WTC11 (cell line): ENCODE results near the gene SOCS6. TPM values are rescaled to one million over a fixed set of nuclear protein-coding genes. Genes with fewer than 3 reads are reported as not detected.

Source experiments
- ATAC-seq: fragments of 200-7000 bp; cut with Tn5 transposase; 2 replicates; pipeline ENCODE4 v1.10.0; 2021; ENCODE audit warnings: mild to moderate bottlenecking, moderate library complexity
- CTCF ChIA-PET: fragments of 300-600 bp; sonication (Branson Sonifier 250); formaldehyde crosslinking; loops from one replicate; lab custom pipeline; 2021; ENCODE audit warnings: antibody characterized with exemption; lab: Charles Lee
- POLR2A ChIA-PET: fragments of 350-600 bp; sonication (Branson Sonifier 250); formaldehyde crosslinking; loops from one replicate; lab custom pipeline; 2021; ENCODE audit warnings: antibody characterized with exemption; lab: Charles Lee
- DNase-seq: peaks from one replicate; pipeline ENCODE4 v3.0.0; 2021; ENCODE audit warnings: low spot score
- H3K27ac Mint-ChIP-seq: 2 replicates; pipeline ENCODE4 v1.8.0; 2021; ENCODE audit warnings: mixed read lengths
- H3K27me3 Mint-ChIP-seq: 2 replicates; pipeline ENCODE4 v1.8.0; 2021; ENCODE audit warnings: low read depth, mild to moderate bottlenecking, moderate library complexity, mixed read lengths
- H3K36me3 Mint-ChIP-seq: 2 replicates; pipeline ENCODE4 v1.8.0; 2021; ENCODE audit warnings: mixed read lengths
- H3K4me1 Mint-ChIP-seq: 2 replicates; pipeline ENCODE4 v1.8.0; 2022; ENCODE audit warnings: mixed read lengths
- H3K4me3 Mint-ChIP-seq: 2 replicates; pipeline ENCODE4 v1.8.0; 2021; ENCODE audit warnings: mild to moderate bottlenecking, moderate library complexity, mixed read lengths
- H3K9me3 Mint-ChIP-seq: 2 replicates; pipeline ENCODE4 v1.8.0; 2021; ENCODE audit warnings: mixed read lengths
- ARID4B ChIP-seq: sonication (generic); formaldehyde crosslinking; IDR thresholded peaks from 2 replicates; pipeline ENCODE4 v1.8.0; 2023; ENCODE audit warnings: missing genetic modification reagents, mild to moderate bottlenecking, borderline replicate concordance
- FOXP4 ChIP-seq: sonication (generic); formaldehyde crosslinking; IDR thresholded peaks from 2 replicates; pipeline ENCODE4 v1.8.0; 2022; ENCODE audit warnings: mild to moderate bottlenecking, missing genetic modification reagents
- HMGA2 ChIP-seq: fragments of 250-450 bp; sonication (Bioruptor Pico); IDR thresholded peaks from 2 replicates; pipeline ENCODE4 v1.4.0; 2021; ENCODE audit warnings: mild to moderate bottlenecking, moderate library complexity
- KAT7 ChIP-seq: sonication (generic); formaldehyde crosslinking; IDR thresholded peaks from 2 replicates; pipeline ENCODE4 v1.8.1; 2023; ENCODE audit warnings: missing genetic modification reagents, mild to moderate bottlenecking, borderline replicate concordance
- MXD4 ChIP-seq: fragments of 250-450 bp; sonication (Bioruptor Pico); IDR thresholded peaks from 2 replicates; pipeline ENCODE4 v1.8.0; 2021; ENCODE audit warnings: mild to moderate bottlenecking, moderate library complexity, borderline replicate concordance
- NFE2L1 ChIP-seq: sonication (generic); formaldehyde crosslinking; IDR thresholded peaks from 2 replicates; pipeline ENCODE4 v1.8.1; 2023; ENCODE audit warnings: missing genetic modification reagents
- PREB ChIP-seq: sonication (generic); formaldehyde crosslinking; IDR thresholded peaks from 2 replicates; pipeline ENCODE4 v1.8.1; 2022; ENCODE audit warnings: mild to moderate bottlenecking, missing genetic modification reagents, moderate library complexity, borderline replicate concordance
- RORB ChIP-seq: fragments of 250-450 bp; sonication (Bioruptor Pico); IDR thresholded peaks from 2 replicates; pipeline ENCODE4 v1.9.0; 2021; ENCODE audit warnings: mild to moderate bottlenecking
- SOX15 ChIP-seq: fragments of 250-450 bp; sonication (Bioruptor Pico); IDR thresholded peaks from 2 replicates; pipeline ENCODE4 v1.9.0; 2021; ENCODE audit warnings: mild to moderate bottlenecking
- SP1 ChIP-seq: sonication (generic); formaldehyde crosslinking; conservative IDR thresholded peaks from 2 replicates; pipeline ENCODE4 v1.8.1; 2022; ENCODE audit warnings: missing genetic modification reagents
- TP53 ChIP-seq: sonication (generic); formaldehyde crosslinking; IDR thresholded peaks from 2 replicates; pipeline ENCODE4 v1.8.1; 2023; ENCODE audit warnings: mild to moderate bottlenecking, missing genetic modification reagents
- USF1 ChIP-seq: sonication (generic); formaldehyde crosslinking; IDR thresholded peaks from 2 replicates; pipeline ENCODE4 v1.8.0; 2022; ENCODE audit warnings: mild to moderate bottlenecking, missing genetic modification reagents
- ZBTB21 ChIP-seq: sonication (generic); formaldehyde crosslinking; IDR thresholded peaks from 2 replicates; pipeline ENCODE4 v1.8.1; 2023; ENCODE audit warnings: mild to moderate bottlenecking, missing genetic modification reagents, borderline replicate concordance
- ZNF121 ChIP-seq: sonication (generic); formaldehyde crosslinking; IDR thresholded peaks from 2 replicates; pipeline ENCODE4 v1.8.0; 2023; ENCODE audit warnings: missing genetic modification reagents
- total RNA-seq: library from RNA; stranded (reverse); gene quantifications from 3 replicates; pipeline ENCODE4 v1.2.3, GENCODE V29; 2021
- TF ChIP-seq, protein P1 (sequence below): fragments of 200-600 bp; IDR thresholded peaks from 2 replicates; pipeline ENCODE4 v1.8.0; 2022; ENCODE audit warnings: antibody characterized with exemption
- TF ChIP-seq, protein P2 (sequence below): fragments of 250-450 bp; sonication (Bioruptor Pico); IDR thresholded peaks from 2 replicates; pipeline ENCODE4 v1.9.0; 2021; ENCODE audit warnings: mild to moderate bottlenecking, borderline replicate concordance
- TF ChIP-seq, protein P3 (sequence below): sonication (generic); formaldehyde crosslinking; IDR thresholded peaks from 2 replicates; pipeline ENCODE4 v1.8.1; 2022; ENCODE audit warnings: low read depth, missing genetic modification reagents, borderline replicate concordance

Gene SOCS6
- total RNA-seq, 1 experiment from 2014 or later = 16.5 TPM

GRCh38 chr18:70260683-70261082 is 28.2 kb upstream of the SOCS6 start (continued):
- TF ChIP-seq FOXP4 (CRISPR knock-in tag) = no peak
- no peak for TF ChIP-seq RORB (CRISPR knock-in tag)
- TF ChIP-seq SP1 = no peak
- TF ChIP-seq USF1 (CRISPR knock-in tag) = no peak
- TF ChIP-seq HMGA2 = no peak
- TF ChIP-seq, protein P1, sequence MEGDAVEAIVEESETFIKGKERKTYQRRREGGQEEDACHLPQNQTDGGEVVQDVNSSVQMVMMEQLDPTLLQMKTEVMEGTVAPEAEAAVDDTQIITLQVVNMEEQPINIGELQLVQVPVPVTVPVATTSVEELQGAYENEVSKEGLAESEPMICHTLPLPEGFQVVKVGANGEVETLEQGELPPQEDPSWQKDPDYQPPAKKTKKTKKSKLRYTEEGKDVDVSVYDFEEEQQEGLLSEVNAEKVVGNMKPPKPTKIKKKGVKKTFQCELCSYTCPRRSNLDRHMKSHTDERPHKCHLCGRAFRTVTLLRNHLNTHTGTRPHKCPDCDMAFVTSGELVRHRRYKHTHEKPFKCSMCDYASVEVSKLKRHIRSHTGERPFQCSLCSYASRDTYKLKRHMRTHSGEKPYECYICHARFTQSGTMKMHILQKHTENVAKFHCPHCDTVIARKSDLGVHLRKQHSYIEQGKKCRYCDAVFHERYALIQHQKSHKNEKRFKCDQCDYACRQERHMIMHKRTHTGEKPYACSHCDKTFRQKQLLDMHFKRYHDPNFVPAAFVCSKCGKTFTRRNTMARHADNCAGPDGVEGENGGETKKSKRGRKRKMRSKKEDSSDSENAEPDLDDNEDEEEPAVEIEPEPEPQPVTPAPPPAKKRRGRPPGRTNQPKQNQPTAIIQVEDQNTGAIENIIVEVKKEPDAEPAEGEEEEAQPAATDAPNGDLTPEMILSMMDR = no peak

DNA sequence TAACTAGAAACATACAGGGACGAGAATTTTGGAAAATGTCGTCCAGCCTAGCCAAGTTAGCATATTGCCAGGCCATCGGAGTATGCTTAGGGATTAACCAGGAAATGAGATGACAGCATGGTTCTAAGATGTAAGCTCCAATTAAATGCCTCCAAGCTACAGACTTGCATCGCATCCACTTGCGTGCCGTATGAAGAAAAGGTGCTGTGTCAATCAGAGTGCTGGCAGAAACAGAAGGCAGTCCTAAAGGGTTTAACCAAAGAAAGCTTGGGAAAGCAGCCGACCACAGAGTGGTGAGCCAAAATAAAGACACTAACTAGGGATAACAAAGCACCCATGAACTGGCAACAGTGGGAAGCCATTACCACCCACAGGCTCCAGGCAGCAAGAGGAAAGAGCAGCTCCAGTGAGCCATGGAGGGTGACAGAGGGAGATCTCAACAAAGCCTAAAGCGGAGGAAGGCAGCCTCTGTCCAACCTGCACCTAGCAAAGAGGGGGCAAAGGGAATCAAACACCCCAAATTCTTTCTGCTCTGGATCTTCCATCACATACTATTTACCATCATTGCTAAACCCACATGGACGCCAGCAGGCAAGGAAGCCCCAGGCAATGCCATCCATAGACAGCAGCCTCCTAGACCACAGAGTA is 27.6 kb upstream of the SOCS6 start:
- H3K27ac Mint-ChIP-seq = no peak overlapping the region
- TF ChIP-seq SOX15 (CRISPR knock-in tag) (no peak), ZBTB21 (no peak), KAT7 (CRISPR knock-in tag) (no peak), ZNF121 (CRISPR knock-in tag) (no peak), MXD4 (CRISPR knock-in tag) (no peak), TP53 (CRISPR knock-in tag) (no peak), ARID4B (CRISPR knock-in tag) (no peak), SP1 (no peak), NFE2L1 (CRISPR knock-in tag) (no peak), PREB (no peak)
- TF ChIP-seq, protein P2, sequence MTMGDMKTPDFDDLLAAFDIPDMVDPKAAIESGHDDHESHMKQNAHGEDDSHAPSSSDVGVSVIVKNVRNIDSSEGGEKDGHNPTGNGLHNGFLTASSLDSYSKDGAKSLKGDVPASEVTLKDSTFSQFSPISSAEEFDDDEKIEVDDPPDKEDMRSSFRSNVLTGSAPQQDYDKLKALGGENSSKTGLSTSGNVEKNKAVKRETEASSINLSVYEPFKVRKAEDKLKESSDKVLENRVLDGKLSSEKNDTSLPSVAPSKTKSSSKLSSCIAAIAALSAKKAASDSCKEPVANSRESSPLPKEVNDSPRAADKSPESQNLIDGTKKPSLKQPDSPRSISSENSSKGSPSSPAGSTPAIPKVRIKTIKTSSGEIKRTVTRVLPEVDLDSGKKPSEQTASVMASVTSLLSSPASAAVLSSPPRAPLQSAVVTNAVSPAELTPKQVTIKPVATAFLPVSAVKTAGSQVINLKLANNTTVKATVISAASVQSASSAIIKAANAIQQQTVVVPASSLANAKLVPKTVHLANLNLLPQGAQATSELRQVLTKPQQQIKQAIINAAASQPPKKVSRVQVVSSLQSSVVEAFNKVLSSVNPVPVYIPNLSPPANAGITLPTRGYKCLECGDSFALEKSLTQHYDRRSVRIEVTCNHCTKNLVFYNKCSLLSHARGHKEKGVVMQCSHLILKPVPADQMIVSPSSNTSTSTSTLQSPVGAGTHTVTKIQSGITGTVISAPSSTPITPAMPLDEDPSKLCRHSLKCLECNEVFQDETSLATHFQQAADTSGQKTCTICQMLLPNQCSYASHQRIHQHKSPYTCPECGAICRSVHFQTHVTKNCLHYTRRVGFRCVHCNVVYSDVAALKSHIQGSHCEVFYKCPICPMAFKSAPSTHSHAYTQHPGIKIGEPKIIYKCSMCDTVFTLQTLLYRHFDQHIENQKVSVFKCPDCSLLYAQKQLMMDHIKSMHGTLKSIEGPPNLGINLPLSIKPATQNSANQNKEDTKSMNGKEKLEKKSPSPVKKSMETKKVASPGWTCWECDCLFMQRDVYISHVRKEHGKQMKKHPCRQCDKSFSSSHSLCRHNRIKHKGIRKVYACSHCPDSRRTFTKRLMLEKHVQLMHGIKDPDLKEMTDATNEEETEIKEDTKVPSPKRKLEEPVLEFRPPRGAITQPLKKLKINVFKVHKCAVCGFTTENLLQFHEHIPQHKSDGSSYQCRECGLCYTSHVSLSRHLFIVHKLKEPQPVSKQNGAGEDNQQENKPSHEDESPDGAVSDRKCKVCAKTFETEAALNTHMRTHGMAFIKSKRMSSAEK (CRISPR knock-in tag) = no peak
- TF ChIP-seq, protein P3, sequence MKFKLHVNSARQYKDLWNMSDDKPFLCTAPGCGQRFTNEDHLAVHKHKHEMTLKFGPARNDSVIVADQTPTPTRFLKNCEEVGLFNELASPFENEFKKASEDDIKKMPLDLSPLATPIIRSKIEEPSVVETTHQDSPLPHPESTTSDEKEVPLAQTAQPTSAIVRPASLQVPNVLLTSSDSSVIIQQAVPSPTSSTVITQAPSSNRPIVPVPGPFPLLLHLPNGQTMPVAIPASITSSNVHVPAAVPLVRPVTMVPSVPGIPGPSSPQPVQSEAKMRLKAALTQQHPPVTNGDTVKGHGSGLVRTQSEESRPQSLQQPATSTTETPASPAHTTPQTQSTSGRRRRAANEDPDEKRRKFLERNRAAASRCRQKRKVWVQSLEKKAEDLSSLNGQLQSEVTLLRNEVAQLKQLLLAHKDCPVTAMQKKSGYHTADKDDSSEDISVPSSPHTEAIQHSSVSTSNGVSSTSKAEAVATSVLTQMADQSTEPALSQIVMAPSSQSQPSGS (CRISPR knock-in tag) = no peak
- TF ChIP-seq, protein P1 = no peak

More for the DNA sequence above, 27.6 kb upstream of the SOCS6 start:
- ChIA-PET CTCF (interaction anchor here (1.3 kb wide), 1 partner anchor 173 kb away, joined by 3 read pairs; no protein-coding TSS in a partner anchor), POLR2A (no interaction called here)
- peaks cover 25% of the 10 kb centered on the region for H3K36me3 Mint-ChIP-seq
- no peak overlapping the region for H3K4me3 Mint-ChIP-seq
- H3K9me3 Mint-ChIP-seq = peaks cover 37% of the 10 kb centered on the region
- ATAC-seq (no peak), DNase-seq (no peak)
- H3K4me1 Mint-ChIP-seq = no peaks in the 10 kb centered on the region
- peaks cover 3% of the 10 kb centered on the region; the same call in 1 of the 2 replicates for H3K27me3 Mint-ChIP-seq
